ENCODE data around the gene PHF2.

DNA sequence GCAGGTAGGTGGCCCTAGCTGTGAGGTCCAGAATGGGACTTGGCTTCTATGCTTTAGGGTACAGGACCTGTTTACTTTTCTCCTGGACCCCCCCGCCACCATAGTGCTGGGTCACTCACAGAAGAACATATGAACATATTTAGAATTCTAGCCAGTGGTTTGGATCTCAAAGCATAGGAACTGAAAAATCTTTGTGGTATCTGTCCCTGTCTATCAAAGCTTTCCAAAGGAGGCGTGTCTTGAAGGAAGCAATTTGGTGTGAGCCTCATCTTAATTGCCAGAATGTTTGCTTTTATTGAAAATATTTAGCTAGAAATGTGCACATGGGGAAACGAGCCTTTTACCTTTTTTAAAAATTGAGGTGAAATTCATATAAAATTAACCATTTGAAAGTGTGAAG is 6.2 kb downstream of the PHF2 start:
- no peak for TF ChIP-seq EZH2 (IDR thresholded peaks at IDR 0.05; ENCODE audit: borderline replicate concordance, insufficient read depth, low read depth, low read length, poor library complexity, severe bottlenecking)
- TF ChIP-seq, protein P1, sequence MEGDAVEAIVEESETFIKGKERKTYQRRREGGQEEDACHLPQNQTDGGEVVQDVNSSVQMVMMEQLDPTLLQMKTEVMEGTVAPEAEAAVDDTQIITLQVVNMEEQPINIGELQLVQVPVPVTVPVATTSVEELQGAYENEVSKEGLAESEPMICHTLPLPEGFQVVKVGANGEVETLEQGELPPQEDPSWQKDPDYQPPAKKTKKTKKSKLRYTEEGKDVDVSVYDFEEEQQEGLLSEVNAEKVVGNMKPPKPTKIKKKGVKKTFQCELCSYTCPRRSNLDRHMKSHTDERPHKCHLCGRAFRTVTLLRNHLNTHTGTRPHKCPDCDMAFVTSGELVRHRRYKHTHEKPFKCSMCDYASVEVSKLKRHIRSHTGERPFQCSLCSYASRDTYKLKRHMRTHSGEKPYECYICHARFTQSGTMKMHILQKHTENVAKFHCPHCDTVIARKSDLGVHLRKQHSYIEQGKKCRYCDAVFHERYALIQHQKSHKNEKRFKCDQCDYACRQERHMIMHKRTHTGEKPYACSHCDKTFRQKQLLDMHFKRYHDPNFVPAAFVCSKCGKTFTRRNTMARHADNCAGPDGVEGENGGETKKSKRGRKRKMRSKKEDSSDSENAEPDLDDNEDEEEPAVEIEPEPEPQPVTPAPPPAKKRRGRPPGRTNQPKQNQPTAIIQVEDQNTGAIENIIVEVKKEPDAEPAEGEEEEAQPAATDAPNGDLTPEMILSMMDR (IDR thresholded peaks at IDR 0.05): no peak
